Measurements from ENCODE around the gene CELF5.

DNA sequence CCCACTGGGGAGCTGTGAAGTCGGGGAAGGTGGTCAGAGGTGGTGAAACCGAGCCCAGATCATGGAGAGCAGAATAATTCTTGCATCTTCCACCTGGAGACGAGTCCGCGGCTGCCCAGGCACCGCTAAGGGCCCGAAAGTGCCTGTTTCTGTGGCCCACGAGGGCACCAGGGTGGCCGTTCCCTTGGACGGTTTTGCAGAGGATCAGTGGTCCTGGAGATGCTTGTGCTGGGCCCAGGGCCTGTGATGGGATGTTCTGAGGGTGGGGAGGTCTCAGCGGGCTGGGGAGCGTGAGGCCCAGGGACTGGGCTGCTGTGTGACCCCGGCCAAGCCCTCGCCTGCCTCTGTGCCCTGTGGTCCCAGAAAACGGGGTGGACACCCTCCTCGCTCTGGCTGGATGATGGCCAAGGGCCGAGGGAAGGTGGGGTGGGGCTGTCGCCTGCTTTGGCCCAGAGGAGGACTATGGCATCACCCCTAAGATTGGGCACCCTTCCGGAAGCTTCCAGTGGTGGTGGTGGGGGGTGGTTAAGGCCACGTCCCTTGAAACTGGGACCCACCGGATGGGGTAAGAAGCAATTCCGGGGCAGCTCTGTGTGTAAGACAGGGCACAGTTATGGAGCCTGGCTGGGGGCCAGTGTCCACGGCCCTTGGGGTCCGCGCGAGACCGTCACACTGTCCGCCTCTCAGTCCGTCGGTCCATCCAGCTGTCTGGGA lies 90.7 kb downstream of the CELF5 start:
- TF ChIP-seq, protein P1, sequence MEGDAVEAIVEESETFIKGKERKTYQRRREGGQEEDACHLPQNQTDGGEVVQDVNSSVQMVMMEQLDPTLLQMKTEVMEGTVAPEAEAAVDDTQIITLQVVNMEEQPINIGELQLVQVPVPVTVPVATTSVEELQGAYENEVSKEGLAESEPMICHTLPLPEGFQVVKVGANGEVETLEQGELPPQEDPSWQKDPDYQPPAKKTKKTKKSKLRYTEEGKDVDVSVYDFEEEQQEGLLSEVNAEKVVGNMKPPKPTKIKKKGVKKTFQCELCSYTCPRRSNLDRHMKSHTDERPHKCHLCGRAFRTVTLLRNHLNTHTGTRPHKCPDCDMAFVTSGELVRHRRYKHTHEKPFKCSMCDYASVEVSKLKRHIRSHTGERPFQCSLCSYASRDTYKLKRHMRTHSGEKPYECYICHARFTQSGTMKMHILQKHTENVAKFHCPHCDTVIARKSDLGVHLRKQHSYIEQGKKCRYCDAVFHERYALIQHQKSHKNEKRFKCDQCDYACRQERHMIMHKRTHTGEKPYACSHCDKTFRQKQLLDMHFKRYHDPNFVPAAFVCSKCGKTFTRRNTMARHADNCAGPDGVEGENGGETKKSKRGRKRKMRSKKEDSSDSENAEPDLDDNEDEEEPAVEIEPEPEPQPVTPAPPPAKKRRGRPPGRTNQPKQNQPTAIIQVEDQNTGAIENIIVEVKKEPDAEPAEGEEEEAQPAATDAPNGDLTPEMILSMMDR (IDR thresholded peaks at IDR 0.05 in 4 of 5, conservative IDR thresholded peaks at IDR 0.05 in 1 of 5), result no peak
- no peak for TF ChIP-seq POLR2A (IDR thresholded peaks at IDR 0.05)

Data from gastrocnemius medialis (tissue), 4 donors.